NOMO-1 (cell line): ENCODE data around the gene POLR3A.
"Not testable (repeated sequence)": the region's sequence is repeated elsewhere in the genome, so short reads cannot be mapped to it uniquely, and the experiment has no call there.

Source experiments
- DNase-seq, 2 experiments: peaks; one replicate each; lab custom pipeline; 2025; ENCODE audit not compliant: unreplicated experiment in 2 of 2; lab: John Stamatoyannopoulos, UW

The POLR3A gene

GRCh38 chr10:78025685-78026364, 3.5 kb downstream of the POLR3A start:
- DNase-seq, result no peak

- no peak for DNase-seq
These were observed 5.6 kb downstream of the POLR3A start for GRCh38 chr10:78023741-78024140.

GRCh38 chr10:78021201-78021600, 8.1 kb downstream of the POLR3A start:
- DNase-seq, result no peak

- no peak for DNase-seq
These were observed 10.1 kb downstream of the POLR3A start for GRCh38 chr10:78019264-78019663.

GRCh38 chr10:78017856-78018255, 11.5 kb downstream of the POLR3A start:
- no peak for DNase-seq

- no peak for DNase-seq
These were observed 13.8 kb downstream of the POLR3A start for GRCh38 chr10:78015546-78015945.

- DNase-seq, result no peak
These were observed 15.8 kb downstream of the POLR3A start for GRCh38 chr10:78013564-78013963.

GRCh38 chr10:78011065-78011464, 18.2 kb downstream of the POLR3A start:
- DNase-seq, result no peak

GRCh38 chr10:78010278-78010677, 19.0 kb downstream of the POLR3A start:
- no peak for DNase-seq

- DNase-seq, result no peak
These were observed 19.7 kb downstream of the POLR3A start for GRCh38 chr10:78009662-78010061.

- no peak for DNase-seq
These were observed 22.1 kb downstream of the POLR3A start for GRCh38 chr10:78007172-78007571.

- DNase-seq, result no peak
These were observed 24.9 kb downstream of the POLR3A start for GRCh38 chr10:78004215-78005026.

GRCh38 chr10:78002541-78003288, 26.6 kb downstream of the POLR3A start:
- no peak for DNase-seq

GRCh38 chr10:78000956-78001472, 28.3 kb downstream of the POLR3A start:
- DNase-seq, result no peak

- DNase-seq, result no peak
These were observed 29.1 kb downstream of the POLR3A start for GRCh38 chr10:78000206-78000605.

- not testable (repeated sequence) for DNase-seq
These were observed 30.5 kb downstream of the POLR3A start for GRCh38 chr10:77998780-77999179.

- no peak for DNase-seq
These were observed 35.7 kb downstream of the POLR3A start for GRCh38 chr10:77993620-77994019.

GRCh38 chr10:77989081-77989724, 40.1 kb downstream of the POLR3A start:
- no peak for DNase-seq

- no peak for DNase-seq
These were observed 41.6 kb downstream of the POLR3A start for GRCh38 chr10:77987671-77988255.

- no peak for DNase-seq
These were observed 44.3 kb downstream of the POLR3A start for GRCh38 chr10:77984986-77985385.
